Caco-2 (cell line): ENCODE data around the gene SCN3B. TPM values are rescaled to one million over a fixed set of nuclear protein-coding genes. Genes with fewer than 3 reads are reported as not detected.

Experiments used
- BruUV-seq: library from RNA; stranded (reverse); fragments of 400-500 nt; replicated peaks from 2 replicates; lab custom pipeline; 2021; lab: Mats Ljungman, UMichigan
- CTCF ChIA-PET: fragments of 300-600 bp; sonication (Branson Sonifier 250); formaldehyde crosslinking; loops from one replicate; lab custom pipeline; 2022; ENCODE audit warnings: antibody characterized with exemption; lab: Charles Lee
- POLR2A ChIA-PET: fragments of 300-600 bp; sonication (Branson Sonifier 250); formaldehyde crosslinking; loops from one replicate; lab custom pipeline; 2022; ENCODE audit warnings: antibody characterized with exemption; lab: Charles Lee
- DNase-seq, 2 experiments: peaks; one replicate each; pipeline versions ENCODE4 v3.0.0 to v3.0.0-alpha.2; 2020 to 2022
- H3K27me3 ChIP-seq: replicated peaks from 2 replicates; pipeline ENCODE4 v1.6.0; 2011; ENCODE audit warnings: low read length; ENCODE audit not compliant: control insufficient read depth, insufficient read depth
- H3K36me3 ChIP-seq: 2 replicates; pipeline ENCODE4 v1.5.1; 2011; ENCODE audit warnings: low read length; ENCODE audit not compliant: control insufficient read depth, insufficient read depth
- H3K4me1 ChIP-seq: fragments of 250-450 bp; sonication (Bioruptor Pico); 2 replicates; pipeline ENCODE4 v1.5.1; 2020; ENCODE audit warnings: mild to moderate bottlenecking
- H3K4me3 ChIP-seq: 2 replicates; pipeline ENCODE4 v1.5.1; 2011; ENCODE audit warnings: low read depth, mild to moderate bottlenecking, control low read depth, low read length
- H3K9me3 ChIP-seq: fragments of 250-450 bp; sonication (Bioruptor Pico); 2 replicates; pipeline ENCODE4 v1.5.1; 2020; ENCODE audit warnings: mild to moderate bottlenecking, moderate library complexity
- H3K27ac Mint-ChIP-seq: one replicate; pipeline ENCODE4 v1.8.0; 2022; ENCODE audit warnings: mixed read lengths; ENCODE audit not compliant: unreplicated experiment
- H3K27me3 Mint-ChIP-seq: one replicate; pipeline ENCODE4 v1.8.0; 2022; ENCODE audit warnings: mixed read lengths; ENCODE audit not compliant: insufficient read depth, unreplicated experiment
- H3K36me3 Mint-ChIP-seq: one replicate; pipeline ENCODE4 v1.8.0; 2022; ENCODE audit warnings: mild to moderate bottlenecking, mixed read lengths; ENCODE audit not compliant: insufficient read depth, unreplicated experiment
- H3K4me1 Mint-ChIP-seq: one replicate; pipeline ENCODE4 v1.8.0; 2022; ENCODE audit warnings: low read depth, mixed read lengths; ENCODE audit not compliant: unreplicated experiment
- H3K4me3 Mint-ChIP-seq: one replicate; pipeline ENCODE4 v1.8.0; 2022; ENCODE audit warnings: mild to moderate bottlenecking, moderate library complexity, mixed read lengths; ENCODE audit not compliant: unreplicated experiment
- H3K9me3 Mint-ChIP-seq: one replicate; pipeline ENCODE4 v1.8.0; 2022; ENCODE audit warnings: mixed read lengths; ENCODE audit not compliant: unreplicated experiment
- CTCF ChIP-seq, 2 experiments: fragments of 200-600 bp in 1 of 2; IDR thresholded peaks; 1 replicate in 1 of 2; 2 replicates in 1 of 2; pipeline versions ENCODE4 v1.5.1 to v1.8.0; 2011 to 2022; ENCODE audit warnings: antibody characterized with exemption in 1 of 2, control low read depth in 1 of 2, inconsistent platforms in 1 of 2, low read depth in 1 of 2, low read length in 1 of 2, mild to moderate bottlenecking in 1 of 2, moderate library complexity in 1 of 2; ENCODE audit not compliant: insufficient read depth in 1 of 2, severe bottlenecking in 1 of 2, unreplicated experiment in 1 of 2
- intact Hi-C: fragments of 100-400 bp; cut with micrococcal nuclease; formaldehyde crosslinking; loops from one replicate; pipeline ENCODE4 v1.10.0; 2022; ENCODE audit not compliant: unreplicated experiment
- total RNA-seq: library from RNA; stranded (reverse); gene quantifications from 2 replicates; pipeline ENCODE4 v1.2.3, GENCODE V29; 2022

Gene SCN3B
- total RNA-seq, 1 experiment from 2014 or later = 0.82 TPM

- no peak for TF ChIP-seq CTCF (IDR thresholded peaks at IDR 0.05; ENCODE audit: insufficient read depth in 1 of 2, low read depth in 1 of 2, low read length in 1 of 2, severe bottlenecking in 1 of 2, unreplicated experiment in 1 of 2)
- Mint-ChIP-seq H3K27ac (no peak overlapping the region), H3K4me1 (no peaks in the 10 kb centered on the region), H3K4me3 (no peak overlapping the region), H3K27me3 (peaks cover 5% of the 10 kb centered on the region), H3K36me3 (no peaks in the 10 kb centered on the region), H3K9me3 (peaks cover 10% of the 10 kb centered on the region)
- H3K9me3 ChIP-seq = no peaks in the 10 kb centered on the region
- BruUV-seq = no TSS peak
- no peaks in the 10 kb centered on the region for H3K27me3 ChIP-seq
- no peaks in the 10 kb centered on the region for H3K4me1 ChIP-seq
- DNase-seq = no peak
- intact Hi-C loops = no loop called here
- POLR2A ChIA-PET = no interaction called here
- no peak overlapping the region for H3K4me3 ChIP-seq
- CTCF ChIA-PET = no interaction called here
- H3K36me3 ChIP-seq = no peaks in the 10 kb centered on the region
Measured at GRCh38 chr11:123594188-123594901, 60.1 kb downstream of the SCN3B start.

- Histone ChIP-seq H3K27me3 (no peaks in the 10 kb centered on the region), H3K4me3 (no peak overlapping the region), H3K4me1 (peaks cover 6% of the 10 kb centered on the region), H3K36me3 (no peaks in the 10 kb centered on the region), H3K9me3 (no peaks in the 10 kb centered on the region)
- Mint-ChIP-seq H3K27ac (no peak overlapping the region), H3K4me3 (no peak overlapping the region), H3K36me3 (no peaks in the 10 kb centered on the region), H3K9me3 (peaks cover 8% of the 10 kb centered on the region), H3K4me1 (peaks cover under 1% of the 10 kb centered on the region), H3K27me3 (peaks cover 5% of the 10 kb centered on the region)
- ChIA-PET CTCF (no interaction called here), POLR2A (no interaction called here)
- no peak for DNase-seq
- no peak for TF ChIP-seq CTCF (IDR thresholded peaks at IDR 0.05; ENCODE audit: insufficient read depth in 1 of 2, low read depth in 1 of 2, low read length in 1 of 2, severe bottlenecking in 1 of 2, unreplicated experiment in 1 of 2)
- intact Hi-C loops = no loop called here
- BruUV-seq = no TSS peak
Measured at GRCh38 chr11:123593570-123593969, 60.9 kb downstream of the SCN3B start.

- TF ChIP-seq CTCF (IDR thresholded peaks at IDR 0.05; ENCODE audit: insufficient read depth in 1 of 2, low read depth in 1 of 2, low read length in 1 of 2, severe bottlenecking in 1 of 2, unreplicated experiment in 1 of 2) = no peak
- H3K36me3 ChIP-seq = no peaks in the 10 kb centered on the region
- ChIA-PET POLR2A (no interaction called here), CTCF (no interaction called here)
- no peak overlapping the region for H3K4me3 ChIP-seq
- no peaks in the 10 kb centered on the region for H3K36me3 Mint-ChIP-seq
- no peak overlapping the region for H3K4me3 Mint-ChIP-seq
- H3K9me3 ChIP-seq = no peaks in the 10 kb centered on the region
- no peak for DNase-seq
- H3K27me3 Mint-ChIP-seq = peaks cover 2% of the 10 kb centered on the region
- no TSS peak for BruUV-seq
- intact Hi-C loops = no loop called here
- peaks cover 38% of the 10 kb centered on the region for H3K4me1 ChIP-seq
- no peaks in the 10 kb centered on the region for H3K9me3 Mint-ChIP-seq
- peaks cover 30% of the 10 kb centered on the region for H3K4me1 Mint-ChIP-seq
- no peaks in the 10 kb centered on the region for H3K27me3 ChIP-seq
- H3K27ac Mint-ChIP-seq = no peak overlapping the region
Measured at GRCh38 chr11:123590296-123590912, 64.0 kb downstream of the SCN3B start.
